ENCODE data around the gene DPH2. TPM values are rescaled to one million over a fixed set of nuclear protein-coding genes. Genes with fewer than 3 reads are reported as not detected.

DPH2 gene
- polyA plus RNA-seq, 3 donors: 13.0 to 23.6 (median 14.1) TPM

GRCh38 chr1:44013949-44014348, 44.1 kb downstream of the DPH2 start:
- no peak for DNase-seq
- H3K27ac ChIP-seq (ENCODE audit: low read depth in 1 of 2, low read length in 2 of 2): no peak overlapping the region
- H3K27me3 Mint-ChIP-seq (ENCODE audit: low read depth in 3 of 3): peaks cover 1 to 11% (median 4%) of the 10 kb centered on the region in 3 donors
- H3K27ac Mint-ChIP-seq: no peak overlapping the region
- no peaks in the 10 kb centered on the region for H3K27me3 ChIP-seq (ENCODE audit: control insufficient read depth in 2 of 2, insufficient read depth in 2 of 2, low read length in 2 of 2)
- intact Hi-C loops (cut with micrococcal nuclease): no loop called here
- no peaks in the 10 kb centered on the region for H3K36me3 ChIP-seq (replicated peaks in 1 of 2; ENCODE audit: control insufficient read depth in 1 of 2, insufficient read depth in 2 of 2, low read length in 2 of 2)
- no peak overlapping the region for H2AFZ ChIP-seq (ENCODE audit: insufficient read depth, low read depth, low read length, poor library complexity, severe bottlenecking)
- no peak overlapping the region for H3K4me3 ChIP-seq (replicated peaks in 1 of 3; ENCODE audit: low read depth in 2 of 3, low read length in 3 of 3)
- no peaks in the 10 kb centered on the region for H3K36me3 Mint-ChIP-seq
- no peaks in the 10 kb centered on the region for H4K20me1 ChIP-seq (ENCODE audit: insufficient read depth, low read length)
- no peaks in the 10 kb centered on the region for H3K9me3 Mint-ChIP-seq
- WGBS (ENCODE audit: insufficient coverage): 79% methylated on average over 5 of the region's 5 CpGs
- no peaks in the 10 kb centered on the region for H3K4me1 ChIP-seq (ENCODE audit: control insufficient read depth in 1 of 2, insufficient read depth in 2 of 2, low read length in 2 of 2)
- H3K9me3 ChIP-seq (replicated peaks in 1 of 2; ENCODE audit: control insufficient read depth in 1 of 2, insufficient read depth in 1 of 2, low read length in 2 of 2): no peaks in the 10 kb centered on the region
- no peak for TF ChIP-seq CTCF (IDR thresholded peaks at IDR 0.05)
- no peak overlapping the region for H3K9ac ChIP-seq (ENCODE audit: insufficient read depth, low read length, poor library complexity, severe bottlenecking)
- H3K4me3 Mint-ChIP-seq: no peak overlapping the region
- peaks cover 4% of the 10 kb centered on the region for H3K4me1 Mint-ChIP-seq
- H3K4me2 ChIP-seq (replicated peaks; ENCODE audit: extremely low read depth, low read length, poor library complexity, severe bottlenecking): no peak overlapping the region
- no peaks in the 10 kb centered on the region for H3K79me2 ChIP-seq (ENCODE audit: insufficient read depth, low read length)

- no peaks in the 10 kb centered on the region for H3K27me3 ChIP-seq (ENCODE audit: control insufficient read depth in 2 of 2, insufficient read depth in 2 of 2, low read length in 2 of 2)
- no peak overlapping the region for H3K27ac Mint-ChIP-seq
- H4K20me1 ChIP-seq (ENCODE audit: insufficient read depth, low read length): no peaks in the 10 kb centered on the region
- H2AFZ ChIP-seq (ENCODE audit: insufficient read depth, low read depth, low read length, poor library complexity, severe bottlenecking): no peak overlapping the region
- no peaks in the 10 kb centered on the region for H3K4me1 ChIP-seq (ENCODE audit: control insufficient read depth in 1 of 2, insufficient read depth in 2 of 2, low read length in 2 of 2)
- no peaks in the 10 kb centered on the region for H3K79me2 ChIP-seq (ENCODE audit: insufficient read depth, low read length)
- WGBS (ENCODE audit: insufficient coverage): 96% methylated on average over 6 of the region's 8 CpGs
- H3K36me3 Mint-ChIP-seq: no peaks in the 10 kb centered on the region
- no peak overlapping the region for H3K4me3 Mint-ChIP-seq
- intact Hi-C loops (cut with micrococcal nuclease): no loop called here
- no peaks in the 10 kb centered on the region for H3K9me3 ChIP-seq (replicated peaks in 1 of 2; ENCODE audit: control insufficient read depth in 1 of 2, insufficient read depth in 1 of 2, low read length in 2 of 2)
- no peaks in the 10 kb centered on the region for H3K36me3 ChIP-seq (replicated peaks in 1 of 2; ENCODE audit: control insufficient read depth in 1 of 2, insufficient read depth in 2 of 2, low read length in 2 of 2)
- H3K27me3 Mint-ChIP-seq (ENCODE audit: low read depth in 3 of 3): peaks cover 1 to 11% (median 4%) of the 10 kb centered on the region in 3 donors
- TF ChIP-seq CTCF (IDR thresholded peaks at IDR 0.05): no peak
- H3K4me2 ChIP-seq (replicated peaks; ENCODE audit: extremely low read depth, low read length, poor library complexity, severe bottlenecking): no peak overlapping the region
- no peaks in the 10 kb centered on the region for H3K9me3 Mint-ChIP-seq
- no peak overlapping the region for H3K9ac ChIP-seq (ENCODE audit: insufficient read depth, low read length, poor library complexity, severe bottlenecking)
- no peak overlapping the region for H3K4me3 ChIP-seq (replicated peaks in 1 of 3; ENCODE audit: low read depth in 2 of 3, low read length in 3 of 3)
- peaks cover 4% of the 10 kb centered on the region for H3K4me1 Mint-ChIP-seq
- no peak for DNase-seq
- no peak overlapping the region for H3K27ac ChIP-seq (ENCODE audit: low read depth in 1 of 2, low read length in 2 of 2)
Observed at GRCh38 chr1:44014365-44015104, 44.7 kb downstream of the DPH2 start.
